Measurements from ENCODE around the gene EEIG1. TPM values are rescaled to one million over a fixed set of nuclear protein-coding genes. Genes with fewer than 3 reads are reported as not detected.

Gene EEIG1
- total RNA-seq, 2 donors from 2014 or later = 41.9 to 42.0 TPM

GRCh38 chr9:127987103-127987614, 6.4 kb upstream of the EEIG1 start:
- H3K4me3 ChIP-seq = no peak overlapping the region
- H3K9me3 ChIP-seq = no peaks in the 10 kb centered on the region
- intact Hi-C loops (cut with DNase I) = no loop called here
- 16 to 24% methylated on average over 9 of the region's 9 CpGs for WGBS, 2 donors
- peak; percentile 89 for ATAC-seq
- peaks cover 62% of the 10 kb centered on the region for H3K4me1 ChIP-seq
- peak; percentile 94 to 98 (median 98) for DNase-seq
- H3K27me3 ChIP-seq = no peaks in the 10 kb centered on the region
- no peaks in the 10 kb centered on the region for H3K36me3 ChIP-seq (replicated peaks in 1 of 2; ENCODE audit: insufficient read depth in 1 of 2, low read depth in 2 of 2)
- peak overlapping the region; percentile 80 to 92 (median 88) for H3K27ac ChIP-seq
- TF ChIP-seq, protein P1, sequence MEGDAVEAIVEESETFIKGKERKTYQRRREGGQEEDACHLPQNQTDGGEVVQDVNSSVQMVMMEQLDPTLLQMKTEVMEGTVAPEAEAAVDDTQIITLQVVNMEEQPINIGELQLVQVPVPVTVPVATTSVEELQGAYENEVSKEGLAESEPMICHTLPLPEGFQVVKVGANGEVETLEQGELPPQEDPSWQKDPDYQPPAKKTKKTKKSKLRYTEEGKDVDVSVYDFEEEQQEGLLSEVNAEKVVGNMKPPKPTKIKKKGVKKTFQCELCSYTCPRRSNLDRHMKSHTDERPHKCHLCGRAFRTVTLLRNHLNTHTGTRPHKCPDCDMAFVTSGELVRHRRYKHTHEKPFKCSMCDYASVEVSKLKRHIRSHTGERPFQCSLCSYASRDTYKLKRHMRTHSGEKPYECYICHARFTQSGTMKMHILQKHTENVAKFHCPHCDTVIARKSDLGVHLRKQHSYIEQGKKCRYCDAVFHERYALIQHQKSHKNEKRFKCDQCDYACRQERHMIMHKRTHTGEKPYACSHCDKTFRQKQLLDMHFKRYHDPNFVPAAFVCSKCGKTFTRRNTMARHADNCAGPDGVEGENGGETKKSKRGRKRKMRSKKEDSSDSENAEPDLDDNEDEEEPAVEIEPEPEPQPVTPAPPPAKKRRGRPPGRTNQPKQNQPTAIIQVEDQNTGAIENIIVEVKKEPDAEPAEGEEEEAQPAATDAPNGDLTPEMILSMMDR (IDR thresholded peaks at IDR 0.05) = no peak
- TF ChIP-seq POLR2A (IDR thresholded peaks at IDR 0.05) = peak in 1 of 3 donors; percentile 60

- ATAC-seq (no peak), DNase-seq (no peak)
- no peak overlapping the region for H3K27ac ChIP-seq
- H3K4me3 ChIP-seq = no peak overlapping the region
- peaks cover 50% of the 10 kb centered on the region for H3K4me1 ChIP-seq
- H3K9me3 ChIP-seq = no peaks in the 10 kb centered on the region
- WGBS, 2 donors = 64 to 77% methylated on average over 3 of the region's 3 CpGs
- no peak for TF ChIP-seq POLR2A (IDR thresholded peaks at IDR 0.05)
- TF ChIP-seq, protein P1 (IDR thresholded peaks at IDR 0.05) = no peak
- intact Hi-C loops (cut with DNase I) = no loop called here
- no peaks in the 10 kb centered on the region for H3K27me3 ChIP-seq
- H3K36me3 ChIP-seq (replicated peaks in 1 of 2; ENCODE audit: insufficient read depth in 1 of 2, low read depth in 2 of 2) = no peaks in the 10 kb centered on the region
These were observed 4.2 kb upstream of the EEIG1 start for GRCh38 chr9:127985011-127985410.

DNA sequence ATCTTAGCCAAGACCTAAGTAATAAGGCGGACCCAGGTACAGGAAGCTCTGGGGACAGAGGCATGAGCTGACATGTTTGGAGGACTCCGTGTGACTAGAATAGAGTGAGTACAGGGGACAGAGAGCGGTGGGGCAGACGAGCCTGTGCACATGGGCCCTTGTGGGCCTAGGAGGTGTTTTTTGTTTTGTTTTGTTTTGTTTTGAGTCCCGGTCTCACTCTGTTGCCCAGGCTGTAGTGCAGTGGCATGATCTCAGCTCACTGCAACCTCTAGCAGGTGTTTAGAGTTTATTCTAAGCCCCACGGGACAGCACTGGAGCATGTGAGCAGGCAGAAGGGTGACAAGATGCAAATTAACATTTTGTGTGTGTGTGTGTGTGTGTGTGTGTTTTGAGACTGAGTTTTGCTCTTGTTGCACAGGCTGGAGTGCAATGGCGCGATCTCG, 3.1 kb upstream of the EEIG1 start:
- DNase-seq = no peak
- Histone ChIP-seq H3K9me3 (no peaks in the 10 kb centered on the region), H3K4me3 (no peak overlapping the region), H3K36me3 (replicated peaks in 1 of 2; ENCODE audit: insufficient read depth in 1 of 2, low read depth in 2 of 2) (no peaks in the 10 kb centered on the region), H3K27me3 (no peaks in the 10 kb centered on the region), H3K27ac (no peak overlapping the region), H3K4me1 (peaks cover 47% of the 10 kb centered on the region)
- no peak for ATAC-seq
- WGBS, 2 donors = 90 to 93% methylated on average over 9 of the region's 9 CpGs
- intact Hi-C loops (cut with DNase I) = no loop called here
- TF ChIP-seq POLR2A (IDR thresholded peaks at IDR 0.05) = no peak
- TF ChIP-seq, protein P1 (IDR thresholded peaks at IDR 0.05) = no peak

DNA sequence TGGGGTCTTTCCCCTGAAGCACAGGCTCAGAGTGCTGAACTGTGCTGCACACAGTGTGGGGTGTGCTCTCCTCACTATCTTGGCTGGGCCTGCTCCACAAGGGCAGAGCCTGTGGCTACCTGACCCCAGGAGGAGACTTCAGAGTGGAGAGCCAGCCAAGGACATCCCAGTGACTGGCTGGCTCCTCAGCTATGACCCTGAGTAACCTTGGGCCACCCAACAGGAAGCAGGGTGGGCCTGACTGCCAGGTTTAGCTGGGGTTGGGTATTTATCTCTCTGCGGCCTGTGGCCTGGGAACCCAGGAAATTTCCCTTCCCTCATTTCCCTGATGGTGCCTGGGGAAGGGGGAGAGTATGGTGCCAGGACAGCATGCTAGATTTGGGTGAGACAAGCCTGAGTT, 2.1 kb upstream of the EEIG1 start:
- no peak for TF ChIP-seq POLR2A (IDR thresholded peaks at IDR 0.05)
- TF ChIP-seq, protein P1 (IDR thresholded peaks at IDR 0.05) = no peak
- DNase-seq (no peak), ATAC-seq (no peak)
- peaks cover 48% of the 10 kb centered on the region for H3K4me1 ChIP-seq
- no peak overlapping the region for H3K4me3 ChIP-seq
- H3K27ac ChIP-seq = peak overlapping the region in 3 of 4 donors; percentile 35 to 38 (median 37)
- H3K27me3 ChIP-seq = no peaks in the 10 kb centered on the region
- intact Hi-C loops (cut with DNase I) = no loop called here
- 80 to 100% methylated on average over 1 of the region's 1 CpG for WGBS, 2 donors
- H3K9me3 ChIP-seq = no peaks in the 10 kb centered on the region
- H3K36me3 ChIP-seq (replicated peaks in 1 of 2; ENCODE audit: insufficient read depth in 1 of 2, low read depth in 2 of 2) = no peaks in the 10 kb centered on the region

- DNase-seq (no peak), ATAC-seq (no peak)
- H3K9me3 ChIP-seq = no peaks in the 10 kb centered on the region
- no peaks in the 10 kb centered on the region for H3K27me3 ChIP-seq
- no peak overlapping the region for H3K4me3 ChIP-seq
- H3K27ac ChIP-seq = peak overlapping the region; percentile 81 to 97 (median 88)
- intact Hi-C loops (cut with DNase I) = no loop called here
- WGBS, 2 donors = 60 to 61% methylated on average over 11 of the region's 11 CpGs
- TF ChIP-seq, protein P1 (IDR thresholded peaks at IDR 0.05) = no peak
- TF ChIP-seq POLR2A (IDR thresholded peaks at IDR 0.05) = no peak
- peaks cover 49% of the 10 kb centered on the region for H3K4me1 ChIP-seq
- H3K36me3 ChIP-seq (replicated peaks in 1 of 2; ENCODE audit: insufficient read depth in 1 of 2, low read depth in 2 of 2) = no peaks in the 10 kb centered on the region
These were observed 851 bp upstream of the EEIG1 start for GRCh38 chr9:127981559-127982121.

All from body of pancreas (tissue), 4 donors.